ENCODE data around the gene MAP3K15. TPM values are rescaled to one million over a fixed set of nuclear protein-coding genes. Genes with fewer than 3 reads are reported as not detected.

The MAP3K15 gene
- total and polyA plus RNA-seq, 4 experiments from 2014 or later = not detected

- peak overlapping the region in 1 of 8 donors; percentile 89 for H3K4me3 Mint-ChIP-seq
- ChIA-PET CTCF (ENCODE audit: partially characterized antibody) (interaction anchor here (1.4 kb wide), 1 partner anchor 8 kb away, joined by 7 read pairs; no protein-coding TSS in a partner anchor), POLR2A (ENCODE audit: partially characterized antibody) (no interaction called here)
- Histone ChIP-seq H3K4me3 (ENCODE audit: low read length in 2 of 2) (no peak overlapping the region), H3K4me1 (ENCODE audit: insufficient read depth, low read length) (peaks cover 19% of the 10 kb centered on the region), H3K27me3 (ENCODE audit: insufficient read depth, low read length) (no peaks in the 10 kb centered on the region), H3K9me3 (ENCODE audit: control insufficient read depth in 1 of 2, low read length in 2 of 2) (no peaks in the 10 kb centered on the region), H3K36me3 (ENCODE audit: insufficient read depth, low read length) (no peaks in the 10 kb centered on the region), H3K27ac (ENCODE audit: low read depth, low read length) (no peak overlapping the region)
- intact Hi-C loops (cut with micrococcal nuclease) = no loop called here
- H3K27me3 Mint-ChIP-seq = no peaks in the 10 kb centered on the region
- DNase-seq = no peak
- H3K9me3 Mint-ChIP-seq = no peaks in the 10 kb centered on the region
- H3K36me3 Mint-ChIP-seq = peaks cover 0 to 6% of the 10 kb centered on the region in 2 donors
- peaks cover 3 to 16% (median 11%) of the 10 kb centered on the region in 4 donors for H3K4me1 Mint-ChIP-seq
- peak overlapping the region in 2 of 7 donors; percentile 43 to 57 for H3K27ac Mint-ChIP-seq
Observed at GRCh38 chrX:19342331-19342906, 172.9 kb downstream of the MAP3K15 start.

GRCh38 chrX:19334945-19335626 lies 180.2 kb downstream of the MAP3K15 start:
- H3K9me3 Mint-ChIP-seq = peaks cover 0 to 9% (median 3%) of the 10 kb centered on the region in 8 donors
- H3K4me1 Mint-ChIP-seq = peaks cover 0 to 3% (median under 1%) of the 10 kb centered on the region in 4 donors
- Histone ChIP-seq H3K36me3 (ENCODE audit: insufficient read depth, low read length) (no peaks in the 10 kb centered on the region), H3K4me3 (ENCODE audit: low read length in 2 of 2) (no peak overlapping the region), H3K27me3 (ENCODE audit: insufficient read depth, low read length) (no peaks in the 10 kb centered on the region), H3K4me1 (ENCODE audit: insufficient read depth, low read length) (no peaks in the 10 kb centered on the region), H3K9me3 (ENCODE audit: control insufficient read depth in 1 of 2, low read length in 2 of 2) (no peaks in the 10 kb centered on the region), H3K27ac (ENCODE audit: low read depth, low read length) (no peak overlapping the region)
- peak overlapping the region in 4 of 7 donors; percentile 22 to 73 (median 36) for H3K27ac Mint-ChIP-seq
- peak in 3 of 5 donors; percentile 10 to 22 (median 20) for DNase-seq
- intact Hi-C loops (cut with micrococcal nuclease) = loop anchor here (1.0 to 2.0 kb wide), 3 partner anchors 350 to 944 kb away; partner anchors contain the start of gene PHKA2
- ChIA-PET POLR2A (ENCODE audit: partially characterized antibody) (no interaction called here), CTCF (ENCODE audit: partially characterized antibody) (interaction anchor here (0.7 to 1.9 kb wide), 6 partner anchors 7 to 982 kb away, joined by 3 to 11 read pairs (median 5); no protein-coding TSS in a partner anchor)
- peaks cover 0 to 1% of the 10 kb centered on the region in 2 donors for H3K36me3 Mint-ChIP-seq
- no peak overlapping the region for H3K4me3 Mint-ChIP-seq
- H3K27me3 Mint-ChIP-seq = peaks cover 0 to 2% of the 10 kb centered on the region in 2 donors

GRCh38 chrX:19332983-19333382 lies 182.3 kb downstream of the MAP3K15 start:
- Histone ChIP-seq H3K4me3 (ENCODE audit: low read length in 2 of 2) (no peak overlapping the region), H3K9me3 (ENCODE audit: control insufficient read depth in 1 of 2, low read length in 2 of 2) (no peaks in the 10 kb centered on the region), H3K4me1 (ENCODE audit: insufficient read depth, low read length) (no peaks in the 10 kb centered on the region), H3K27me3 (ENCODE audit: insufficient read depth, low read length) (no peaks in the 10 kb centered on the region), H3K27ac (ENCODE audit: low read depth, low read length) (no peak overlapping the region), H3K36me3 (ENCODE audit: insufficient read depth, low read length) (no peaks in the 10 kb centered on the region)
- peaks cover 0 to 2% of the 10 kb centered on the region in 2 donors for H3K27me3 Mint-ChIP-seq
- POLR2A ChIA-PET (ENCODE audit: partially characterized antibody) = no interaction called here
- H3K4me3 Mint-ChIP-seq = no peak overlapping the region
- H3K4me1 Mint-ChIP-seq = peaks cover 0 to 3% (median under 1%) of the 10 kb centered on the region in 4 donors
- intact Hi-C loops (cut with micrococcal nuclease) = no loop called here
- H3K27ac Mint-ChIP-seq = no peak overlapping the region
- H3K36me3 Mint-ChIP-seq = peaks cover 0 to 1% of the 10 kb centered on the region in 2 donors
- DNase-seq = no peak
- CTCF ChIA-PET (ENCODE audit: partially characterized antibody) = interaction anchor here (0.8 to 2.3 kb wide), 9 partner anchors 10 to 949 kb away, joined by 3 to 15 read pairs (median 6); no protein-coding TSS in a partner anchor
- H3K9me3 Mint-ChIP-seq = peaks cover 0 to 9% (median 3%) of the 10 kb centered on the region in 8 donors

DNA sequence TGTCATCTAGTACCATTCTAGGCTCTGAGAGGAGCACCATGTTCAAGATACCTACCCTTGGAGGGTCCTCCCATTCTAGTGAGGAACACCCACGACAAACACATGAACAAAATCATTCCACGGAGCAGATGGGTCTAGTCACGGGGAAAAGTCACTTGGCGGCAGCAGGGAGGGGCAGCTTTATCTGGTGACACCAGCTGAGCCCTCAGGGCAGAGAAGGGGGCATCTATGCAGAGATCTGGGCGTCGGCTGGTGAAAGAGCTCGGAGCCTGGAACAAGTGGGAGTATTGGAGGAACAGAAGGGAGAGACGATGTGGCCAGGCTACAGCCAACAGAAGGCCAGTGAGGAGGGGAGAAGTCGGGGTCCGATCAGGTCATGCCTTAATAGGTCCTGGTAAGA lies 183.5 kb downstream of the MAP3K15 start:
- DNase-seq = no peak
- H3K4me1 ChIP-seq (ENCODE audit: insufficient read depth, low read length) = no peaks in the 10 kb centered on the region
- no peaks in the 10 kb centered on the region for H3K27me3 ChIP-seq (ENCODE audit: insufficient read depth, low read length)
- no peak overlapping the region for H3K27ac ChIP-seq (ENCODE audit: low read depth, low read length)
- ChIA-PET CTCF (ENCODE audit: partially characterized antibody) (interaction anchor here (2.1 kb wide), 1 partner anchor 942 kb away, joined by 6 read pairs; no protein-coding TSS in a partner anchor), POLR2A (ENCODE audit: partially characterized antibody) (no interaction called here)
- no peaks in the 10 kb centered on the region for H3K36me3 ChIP-seq (ENCODE audit: insufficient read depth, low read length)
- Mint-ChIP-seq H3K27ac (peak overlapping the region in 1 of 7 donors; percentile 46), H3K36me3 (peaks cover 0 to 1% of the 10 kb centered on the region in 2 donors), H3K4me1 (peaks cover 0 to 3% (median under 1%) of the 10 kb centered on the region in 4 donors), H3K4me3 (no peak overlapping the region), H3K9me3 (peaks cover 0 to 9% (median 3%) of the 10 kb centered on the region in 8 donors), H3K27me3 (peaks cover 0 to 2% of the 10 kb centered on the region in 2 donors)
- H3K4me3 ChIP-seq (ENCODE audit: low read length in 2 of 2) = no peak overlapping the region
- intact Hi-C loops (cut with micrococcal nuclease) = no loop called here
- H3K9me3 ChIP-seq (ENCODE audit: control insufficient read depth in 1 of 2, low read length in 2 of 2) = no peaks in the 10 kb centered on the region

- Mint-ChIP-seq H3K36me3 (no peaks in the 10 kb centered on the region), H3K4me3 (no peak overlapping the region), H3K9me3 (peaks cover 0 to 3% (median 0%) of the 10 kb centered on the region in 8 donors), H3K27ac (no peak overlapping the region), H3K27me3 (peaks cover 0 to 4% of the 10 kb centered on the region in 2 donors), H3K4me1 (no peaks in the 10 kb centered on the region)
- Histone ChIP-seq H3K27me3 (ENCODE audit: insufficient read depth, low read length) (no peaks in the 10 kb centered on the region), H3K36me3 (ENCODE audit: insufficient read depth, low read length) (no peaks in the 10 kb centered on the region), H3K27ac (ENCODE audit: low read depth, low read length) (no peak overlapping the region), H3K9me3 (ENCODE audit: control insufficient read depth in 1 of 2, low read length in 2 of 2) (no peaks in the 10 kb centered on the region), H3K4me3 (ENCODE audit: low read length in 2 of 2) (no peak overlapping the region), H3K4me1 (ENCODE audit: insufficient read depth, low read length) (no peaks in the 10 kb centered on the region)
- POLR2A ChIA-PET (ENCODE audit: partially characterized antibody) = no interaction called here
- CTCF ChIA-PET (ENCODE audit: partially characterized antibody) = no interaction called here
- no peak for DNase-seq
- intact Hi-C loops (cut with micrococcal nuclease) = no loop called here
Observed at GRCh38 chrX:19326567-19326966, 188.7 kb downstream of the MAP3K15 start.

Other genes with a start within 250 kb of the MAP3K15 start
- 100 to 1,000 TPM; 116 to 124 TPM for gene PDHA1, start 171.6 kb downstream of the MAP3K15 start, total RNA-seq
- gene PDHA1, start 171.6 kb downstream of the MAP3K15 start, polyA plus RNA-seq = 10 to 100 TPM; 75.4 to 80.3 TPM